Panc1 (cell line): ENCODE data around the gene AKAP13. TPM values are rescaled to one million over a fixed set of nuclear protein-coding genes. Genes with fewer than 3 reads are reported as not detected.

Experiments
- ATAC-seq: fragments of 200-7000 bp; cut with Tn5 transposase; 2 replicates; pipeline ENCODE4 v1.9.1; 2020; ENCODE audit warnings: mild to moderate bottlenecking, moderate library complexity
- BruUV-seq: library from RNA; stranded (reverse); fragments of 400-500 nt; replicated peaks from 2 replicates; lab custom pipeline; 2021; lab: Mats Ljungman, UMichigan
- CTCF ChIA-PET: fragments of 300-600 bp; sonication (Branson Sonifier 250); formaldehyde crosslinking; loops from one replicate; lab custom pipeline; 2022; ENCODE audit warnings: antibody characterized with exemption; lab: Charles Lee
- POLR2A ChIA-PET: fragments of 300-600 bp; sonication (Branson Sonifier 250); formaldehyde crosslinking; loops from one replicate; lab custom pipeline; 2022; ENCODE audit warnings: antibody characterized with exemption; lab: Charles Lee
- DNase-seq: peaks from one replicate; pipeline ENCODE4 v3.0.0-alpha.2; 2010; ENCODE audit warnings: low read depth, low spot score
- H3K27ac ChIP-seq: 2 replicates; pipeline ENCODE4 v1.5.1; 2011; ENCODE audit warnings: mild to moderate bottlenecking, low read length, inconsistent platforms
- H3K27me3 ChIP-seq: fragments of 200-500 bp; sonication (Bioruptor generic); 2 replicates; pipeline ENCODE4 v1.6.0; 2014; ENCODE audit warnings: low read length, inconsistent platforms; ENCODE audit not compliant: control insufficient read depth, insufficient read depth
- H3K36me3 ChIP-seq: fragments of 200-500 bp; sonication (Bioruptor generic); 2 replicates; pipeline ENCODE4 v1.5.1; 2014; ENCODE audit warnings: inconsistent platforms, mild to moderate bottlenecking, low read length, moderate library complexity; ENCODE audit not compliant: control insufficient read depth, insufficient read depth
- H3K4me1 ChIP-seq: 2 replicates; pipeline ENCODE4 v1.5.1; 2011; ENCODE audit warnings: inconsistent platforms, mild to moderate bottlenecking, low read length, moderate library complexity; ENCODE audit not compliant: control insufficient read depth, insufficient read depth
- H3K4me3 ChIP-seq, 2 experiments: 2 replicates each; pipeline ENCODE4 v1.5.1; 2011 to 2012; ENCODE audit warnings: low read depth in 2 of 2, low read length in 2 of 2, mild to moderate bottlenecking in 2 of 2, inconsistent platforms in 1 of 2, moderate library complexity in 1 of 2
- H3K9me3 ChIP-seq: fragments of 200-500 bp; sonication (Bioruptor generic); 2 replicates; pipeline ENCODE4 v1.5.1; 2014; ENCODE audit warnings: low read depth, mild to moderate bottlenecking, inconsistent platforms, low read length, moderate library complexity; ENCODE audit not compliant: control insufficient read depth, insufficient read depth
- CTCF ChIP-seq: fragments of 450-650 bp; IDR thresholded peaks from 2 replicates; pipeline ENCODE4 v1.5.1; 2017; ENCODE audit warnings: mild to moderate bottlenecking
- POLR2AphosphoS5 ChIP-seq: IDR thresholded peaks from 2 replicates; pipeline ENCODE4 v1.6.1; 2012; ENCODE audit warnings: mild to moderate bottlenecking, low read depth, low read length, moderate library complexity
- REST ChIP-seq, 2 experiments: IDR thresholded peaks; 2 replicates each; pipeline ENCODE4 v1.6.1; 2011 to 2012; ENCODE audit warnings: low read depth in 2 of 2, control low read depth in 1 of 2, low read length in 1 of 2, mild to moderate bottlenecking in 1 of 2, moderate library complexity in 1 of 2; ENCODE audit not compliant: insufficient read depth in 1 of 2
- SIN3A ChIP-seq: IDR thresholded peaks from 2 replicates; pipeline ENCODE4 v1.6.1; 2012; ENCODE audit warnings: low read depth, mild to moderate bottlenecking, low read length, moderate library complexity, borderline replicate concordance; ENCODE audit not compliant: insufficient read depth
- TCF7L2 ChIP-seq: IDR thresholded peaks from 2 replicates; pipeline ENCODE4 v1.6.1; 2011; ENCODE audit warnings: mild to moderate bottlenecking, low read depth, low read length, inconsistent platforms
- in situ Hi-C: cut with HindIII; loops from 2 replicates; pipeline ENCODE4 v1.10.0; 2016; ENCODE audit warnings: low sequenced_read_pairs, low pct_unique_long_range_greater_than_20kb
- intact Hi-C: fragments of 100-400 bp; cut with micrococcal nuclease; formaldehyde crosslinking; loops from one replicate; pipeline ENCODE4 v1.10.0; 2022; ENCODE audit not compliant: unreplicated experiment
- total RNA-seq: library from RNA; stranded (reverse); gene quantifications from one replicate; pipeline ENCODE4 v1.2.1, GENCODE V29; 2021; ENCODE audit not compliant: unreplicated experiment

The AKAP13 gene
- total RNA-seq, 1 experiment from 2014 or later = 94.2 TPM

DNA sequence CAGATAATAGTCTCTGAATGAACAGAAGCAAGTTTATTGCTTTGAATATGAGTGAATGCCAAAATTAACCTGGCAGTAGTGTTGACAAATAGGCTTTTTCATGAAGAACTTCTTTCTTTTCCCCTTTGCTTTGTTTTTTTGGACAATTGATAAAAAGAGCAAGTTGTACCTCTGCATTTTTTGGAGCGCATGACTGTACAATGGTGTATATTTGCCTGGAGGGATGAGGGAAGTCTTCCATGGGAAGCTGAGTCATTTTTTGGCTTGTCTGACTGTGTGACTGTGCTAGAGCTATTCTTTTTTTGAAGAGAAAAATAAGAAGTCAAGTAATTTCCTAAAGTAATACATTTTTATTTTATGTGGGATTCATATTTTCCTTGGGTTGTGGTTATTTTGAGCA is 227.4 kb downstream of the AKAP13 start:
- BruUV-seq = no TSS peak
- Histone ChIP-seq H3K9me3 (no peaks in the 10 kb centered on the region), H3K4me3 (no peak overlapping the region), H3K36me3 (no peaks in the 10 kb centered on the region), H3K4me1 (no peaks in the 10 kb centered on the region), H3K27me3 (no peaks in the 10 kb centered on the region), H3K27ac (no peak overlapping the region)
- DNase-seq = peak; percentile 43
- TF ChIP-seq TCF7L2 (no peak), CTCF (no peak)
- ChIA-PET POLR2A (no interaction called here), CTCF (no interaction called here)
- in situ Hi-C loops = no loop called here
- intact Hi-C loops = no loop called here
- ATAC-seq = peak; percentile 87

DNA sequence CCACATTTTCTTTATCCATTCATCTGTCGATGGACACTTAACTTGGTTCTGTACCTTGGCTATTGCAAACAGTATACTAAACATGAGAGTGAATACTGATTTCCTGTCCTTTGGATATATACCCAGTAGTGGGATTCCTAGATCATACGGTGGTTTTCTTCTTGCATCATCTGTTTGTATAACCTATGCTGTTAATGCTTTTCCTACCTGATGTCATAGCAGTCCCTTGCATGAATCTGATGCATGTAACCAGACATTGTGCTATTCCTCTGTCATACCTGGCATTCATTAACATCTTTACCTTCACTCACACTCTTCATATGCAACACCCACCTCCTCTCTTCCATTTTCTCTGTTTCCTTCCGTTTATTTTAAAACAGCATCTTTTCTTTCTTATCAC is 229.1 kb downstream of the AKAP13 start:
- TF ChIP-seq POLR2AphosphoS5 (no peak), REST (IDR thresholded peaks at IDR 0.05; ENCODE audit: insufficient read depth in 1 of 2, low read depth in 2 of 2, low read length in 1 of 2) (no peak), SIN3A (no peak), CTCF (no peak), TCF7L2 (no peak)
- CTCF ChIA-PET = no interaction called here
- Histone ChIP-seq H3K9me3 (no peaks in the 10 kb centered on the region), H3K27me3 (no peaks in the 10 kb centered on the region), H3K4me3 (no peak overlapping the region), H3K27ac (no peak overlapping the region), H3K36me3 (no peaks in the 10 kb centered on the region), H3K4me1 (no peaks in the 10 kb centered on the region)
- ATAC-seq = no peak
- intact Hi-C loops = no loop called here
- POLR2A ChIA-PET = no interaction called here
- in situ Hi-C loops = no loop called here
- DNase-seq = no peak
- BruUV-seq = no TSS peak

- Histone ChIP-seq H3K4me1 (no peaks in the 10 kb centered on the region), H3K36me3 (no peaks in the 10 kb centered on the region), H3K4me3 (no peak overlapping the region), H3K27me3 (no peaks in the 10 kb centered on the region), H3K9me3 (no peaks in the 10 kb centered on the region), H3K27ac (no peak overlapping the region)
- in situ Hi-C loops (no loop called here), intact Hi-C loops (no loop called here)
- ATAC-seq = no peak
- DNase-seq = no peak
- ChIA-PET CTCF (no interaction called here), POLR2A (no interaction called here)
- TF ChIP-seq REST (IDR thresholded peaks at IDR 0.05; ENCODE audit: insufficient read depth in 1 of 2, low read depth in 2 of 2, low read length in 1 of 2) (no peak), CTCF (no peak), POLR2AphosphoS5 (no peak), TCF7L2 (no peak), SIN3A (no peak)
- no TSS peak for BruUV-seq
Observed at GRCh38 chr15:85611361-85611760, 231.0 kb downstream of the AKAP13 start.
